NCI-H1417 (cell line): ENCODE results near the gene NEAT1.

Source experiments
- DNase-seq, 3 experiments: peaks; one replicate each; lab custom pipeline; 2025; lab: John Stamatoyannopoulos, UW

NEAT1 gene

GRCh38 chr11:65479184-65480145 lies 56.9 kb downstream of the NEAT1 start:
- DNase-seq, result peak in 2 of 3 experiments; percentile 74 to 84

GRCh38 chr11:65482306-65482850 lies 59.8 kb downstream of the NEAT1 start:
- no peak for DNase-seq

GRCh38 chr11:65485920-65486219 lies 63.3 kb downstream of the NEAT1 start:
- DNase-seq, result no peak

GRCh38 chr11:65486570-65487466 lies 64.2 kb downstream of the NEAT1 start:
- no peak for DNase-seq

GRCh38 chr11:65487467-65488272 lies 65.1 kb downstream of the NEAT1 start:
- DNase-seq, result peak; percentile 98 to 100 (median 99)

GRCh38 chr11:65488273-65489034 lies 65.9 kb downstream of the NEAT1 start:
- DNase-seq, result peak in 1 of 3 experiments; percentile 69

- no peak for DNase-seq
These were observed 66.6 kb downstream of the NEAT1 start for GRCh38 chr11:65489035-65489705.

- DNase-seq, result no peak
These were observed 67.2 kb downstream of the NEAT1 start for GRCh38 chr11:65489706-65490320.

- DNase-seq, result no peak
These were observed 68.5 kb downstream of the NEAT1 start for GRCh38 chr11:65491163-65491465.

- DNase-seq, result peak; percentile 93 to 99 (median 97)
These were observed 69.2 kb downstream of the NEAT1 start for GRCh38 chr11:65491614-65492386.

GRCh38 chr11:65492387-65492636 lies 69.7 kb downstream of the NEAT1 start:
- no peak for DNase-seq

- DNase-seq, result peak in 2 of 3 experiments; percentile 38 to 55
These were observed 70.2 kb downstream of the NEAT1 start for GRCh38 chr11:65492637-65493366.

- DNase-seq, result no peak
These were observed 71.0 kb downstream of the NEAT1 start for GRCh38 chr11:65493367-65494176.
